ENCODE measurements around the gene RBBP8NL. TPM values are rescaled to one million over a fixed set of nuclear protein-coding genes. Genes with fewer than 3 reads are reported as not detected.
"Not testable (repeated sequence)": the region's sequence is repeated elsewhere in the genome, so short reads cannot be mapped to it uniquely, and the experiment has no call there.

Gene RBBP8NL
- total RNA-seq, 2 donors from 2014 or later, result not detected

DNA sequence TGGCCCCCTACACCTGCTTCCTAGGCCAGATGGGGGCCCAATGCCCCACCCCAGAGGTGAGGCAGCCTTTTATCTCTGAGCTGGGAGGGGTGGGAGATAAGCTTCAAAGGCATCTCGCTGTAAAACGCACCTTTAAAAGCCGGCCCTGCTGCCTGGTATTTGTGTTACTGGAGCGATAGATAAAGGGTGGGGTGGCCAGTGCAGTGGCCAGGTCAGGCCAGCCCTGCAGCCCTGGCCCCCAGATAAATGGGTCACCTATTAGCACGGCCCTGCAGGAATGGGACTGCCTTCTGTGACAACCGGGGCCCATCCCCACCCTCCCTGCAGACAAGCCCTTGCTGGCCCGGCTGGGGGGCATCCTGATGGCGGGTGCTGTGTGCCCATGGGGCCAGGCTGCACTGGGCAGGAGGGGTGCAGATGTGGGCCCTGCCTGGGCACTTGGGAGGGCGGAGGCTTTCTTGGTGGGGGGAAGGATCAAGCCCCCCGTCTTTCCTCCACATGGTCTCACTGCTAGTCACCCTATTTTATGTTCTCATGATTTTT lies 3.0 kb upstream of the RBBP8NL start:
- TF ChIP-seq, protein P1, sequence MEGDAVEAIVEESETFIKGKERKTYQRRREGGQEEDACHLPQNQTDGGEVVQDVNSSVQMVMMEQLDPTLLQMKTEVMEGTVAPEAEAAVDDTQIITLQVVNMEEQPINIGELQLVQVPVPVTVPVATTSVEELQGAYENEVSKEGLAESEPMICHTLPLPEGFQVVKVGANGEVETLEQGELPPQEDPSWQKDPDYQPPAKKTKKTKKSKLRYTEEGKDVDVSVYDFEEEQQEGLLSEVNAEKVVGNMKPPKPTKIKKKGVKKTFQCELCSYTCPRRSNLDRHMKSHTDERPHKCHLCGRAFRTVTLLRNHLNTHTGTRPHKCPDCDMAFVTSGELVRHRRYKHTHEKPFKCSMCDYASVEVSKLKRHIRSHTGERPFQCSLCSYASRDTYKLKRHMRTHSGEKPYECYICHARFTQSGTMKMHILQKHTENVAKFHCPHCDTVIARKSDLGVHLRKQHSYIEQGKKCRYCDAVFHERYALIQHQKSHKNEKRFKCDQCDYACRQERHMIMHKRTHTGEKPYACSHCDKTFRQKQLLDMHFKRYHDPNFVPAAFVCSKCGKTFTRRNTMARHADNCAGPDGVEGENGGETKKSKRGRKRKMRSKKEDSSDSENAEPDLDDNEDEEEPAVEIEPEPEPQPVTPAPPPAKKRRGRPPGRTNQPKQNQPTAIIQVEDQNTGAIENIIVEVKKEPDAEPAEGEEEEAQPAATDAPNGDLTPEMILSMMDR (IDR thresholded peaks at IDR 0.05), result no peak
- H3K4me1 ChIP-seq, result peaks cover 0 to 22% of the 10 kb centered on the region in 2 donors
- H3K27ac ChIP-seq, result no peak overlapping the region
- no peak for DNase-seq (ENCODE audit: low spot score)
- no peaks in the 10 kb centered on the region for H3K9me3 ChIP-seq
- H3K36me3 ChIP-seq, result no peaks in the 10 kb centered on the region
- no peak overlapping the region for H3K4me3 ChIP-seq
- H3K27me3 ChIP-seq, result no peaks in the 10 kb centered on the region

DNA sequence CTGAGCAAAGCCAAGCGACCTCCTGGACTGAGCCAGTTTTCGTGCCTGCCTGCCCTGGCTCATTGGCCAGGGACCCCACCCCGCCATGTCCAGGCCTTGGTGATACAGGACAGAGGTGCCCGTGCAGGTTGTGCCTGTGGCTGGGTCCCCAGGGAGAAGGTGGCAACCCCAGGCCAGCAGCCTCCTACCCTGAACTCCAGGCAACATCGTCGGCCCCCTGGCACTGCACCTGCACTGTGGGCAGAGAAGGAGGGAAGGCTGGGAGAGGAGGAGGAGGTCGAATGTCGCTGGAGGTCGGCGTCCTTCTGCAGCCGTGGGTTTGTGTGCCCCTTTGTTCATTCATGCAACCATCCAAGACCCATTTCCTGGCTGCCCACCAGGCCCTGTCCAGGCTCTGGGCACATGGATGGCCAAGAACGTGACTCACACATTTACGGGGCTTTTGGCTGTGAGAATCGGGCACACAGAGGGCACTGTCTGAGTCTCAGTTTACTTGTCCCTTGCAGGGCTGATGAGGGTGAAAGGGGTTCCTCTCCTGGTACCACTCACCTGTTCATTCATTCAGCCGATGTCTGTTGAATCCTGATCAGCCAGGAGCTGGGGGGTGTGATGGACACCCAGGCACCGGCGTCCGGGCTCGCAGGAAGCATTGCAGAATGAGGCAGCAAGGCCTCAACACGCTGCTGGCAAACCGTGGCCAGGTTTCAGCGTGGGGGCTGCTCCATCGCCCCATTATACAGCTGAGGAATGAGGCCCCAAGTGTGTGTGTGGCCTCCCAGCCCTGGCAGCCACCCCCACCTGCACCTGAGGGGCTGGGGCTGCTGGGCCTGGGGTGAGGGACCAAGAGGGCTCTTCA lies 2.3 kb upstream of the RBBP8NL start:
- Histone ChIP-seq H3K9me3 (no peaks in the 10 kb centered on the region), H3K36me3 (no peaks in the 10 kb centered on the region), H3K27ac (no peak overlapping the region), H3K4me1 (peaks cover 0 to 17% of the 10 kb centered on the region in 2 donors), H3K27me3 (no peaks in the 10 kb centered on the region), H3K4me3 (no peak overlapping the region)
- DNase-seq (ENCODE audit: low spot score), result no peak
- TF ChIP-seq, protein P1 (IDR thresholded peaks at IDR 0.05), result no peak

DNA sequence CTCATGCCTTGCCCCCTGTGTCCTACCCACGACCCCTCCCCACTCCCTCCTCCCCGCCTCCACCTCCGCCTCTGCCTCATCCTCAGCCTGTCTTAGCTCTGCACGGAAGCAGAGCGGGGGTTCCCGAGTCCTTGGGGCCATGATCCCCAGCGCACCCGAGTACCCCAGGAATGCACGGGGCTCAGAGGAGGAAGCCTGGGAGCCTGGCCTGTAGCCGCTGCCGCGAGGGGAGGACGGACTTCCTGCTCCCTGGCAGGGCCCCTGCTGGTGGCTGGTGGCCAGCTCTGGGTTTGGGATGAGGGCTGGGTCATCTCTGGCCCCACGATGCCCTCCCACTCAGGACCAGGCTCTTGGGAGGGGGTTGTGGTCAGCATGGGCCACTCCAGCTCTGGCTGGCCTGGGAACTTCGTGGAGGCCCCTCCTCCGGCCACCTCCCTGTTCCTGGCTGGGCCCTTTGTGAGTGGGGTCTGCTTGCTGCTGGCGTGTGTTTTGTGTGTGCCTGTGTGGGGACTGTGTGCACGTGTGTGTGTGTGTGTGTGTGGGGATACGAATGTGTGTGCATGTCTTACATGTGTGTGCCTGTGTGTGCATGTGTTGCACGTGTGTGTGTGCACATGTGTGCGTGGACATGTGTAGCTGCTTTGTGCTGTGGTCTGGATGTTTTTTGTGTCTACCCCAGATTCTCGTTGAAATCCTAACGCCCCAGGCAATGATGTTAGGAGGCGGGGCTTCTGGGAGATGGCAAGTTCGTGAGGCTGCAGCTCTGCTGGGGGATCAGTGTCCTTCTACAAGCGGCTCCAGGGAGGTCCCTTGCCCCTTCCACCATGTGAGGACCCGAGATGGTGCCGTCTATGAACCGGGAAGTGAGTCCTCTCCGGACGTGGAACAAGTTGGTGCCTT lies 1.3 kb upstream of the RBBP8NL start:
- no peak overlapping the region for H3K4me3 ChIP-seq
- TF ChIP-seq, protein P1 (IDR thresholded peaks at IDR 0.05), result no peak
- H3K36me3 ChIP-seq, result no peaks in the 10 kb centered on the region
- no peak for DNase-seq (ENCODE audit: low spot score)
- no peaks in the 10 kb centered on the region for H3K27me3 ChIP-seq
- H3K9me3 ChIP-seq, result no peaks in the 10 kb centered on the region
- peaks cover 0 to 6% of the 10 kb centered on the region in 2 donors for H3K4me1 ChIP-seq
- no peak overlapping the region for H3K27ac ChIP-seq

DNA sequence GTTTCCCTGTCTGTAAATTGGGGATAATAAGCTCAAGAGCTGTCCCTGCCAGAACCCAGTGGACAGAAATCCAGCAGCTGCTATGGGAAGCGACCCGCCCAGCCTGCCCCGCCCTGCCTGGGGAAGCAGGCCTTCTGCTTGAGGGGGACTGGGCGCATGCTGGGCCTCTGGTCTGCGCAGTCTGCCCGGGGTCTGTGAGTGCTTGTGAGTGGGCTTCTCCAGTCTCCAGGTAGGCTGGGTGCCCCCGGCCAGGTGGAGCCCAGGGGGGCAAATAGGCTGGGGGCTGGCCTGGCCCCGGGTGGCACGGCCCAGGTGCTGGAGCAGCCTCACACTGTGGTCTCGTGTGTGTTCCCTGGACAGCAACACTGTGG lies 648 bp upstream of the RBBP8NL start:
- TF ChIP-seq, protein P1 (IDR thresholded peaks at IDR 0.05), result no peak
- H3K36me3 ChIP-seq, result no peaks in the 10 kb centered on the region
- DNase-seq (ENCODE audit: low spot score), result no peak
- H3K27me3 ChIP-seq, result no peaks in the 10 kb centered on the region
- no peaks in the 10 kb centered on the region for H3K4me1 ChIP-seq
- no peaks in the 10 kb centered on the region for H3K9me3 ChIP-seq
- no peak overlapping the region for H3K4me3 ChIP-seq
- H3K27ac ChIP-seq, result no peak overlapping the region

DNA sequence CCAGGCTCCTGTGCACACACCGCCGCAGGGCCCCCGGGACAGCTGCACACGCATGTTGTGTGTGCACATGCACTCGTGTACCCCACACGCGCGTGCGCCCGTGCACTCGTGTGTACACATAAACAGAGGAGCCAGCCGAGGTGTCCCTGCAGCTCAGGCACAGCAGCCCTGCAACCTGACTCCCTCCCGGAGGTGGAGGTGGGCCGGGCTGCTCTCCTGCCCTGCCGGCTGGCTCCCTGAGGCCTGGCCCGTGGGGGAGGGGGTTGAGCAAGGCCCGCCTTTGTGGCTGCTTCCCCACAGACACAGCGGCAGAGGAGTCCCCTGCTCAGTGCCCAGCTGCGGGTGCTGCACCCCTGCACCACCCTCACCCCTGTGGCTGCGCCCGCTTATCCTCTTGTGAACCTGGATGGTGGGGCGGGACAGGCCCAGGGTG lies 624 bp downstream of the RBBP8NL start:
- no peaks in the 10 kb centered on the region for H3K9me3 ChIP-seq
- no peaks in the 10 kb centered on the region for H3K4me1 ChIP-seq
- H3K27ac ChIP-seq, result no peak overlapping the region
- H3K27me3 ChIP-seq, result no peaks in the 10 kb centered on the region
- DNase-seq (ENCODE audit: low spot score), result no peak
- no peak overlapping the region for H3K4me3 ChIP-seq
- TF ChIP-seq, protein P1 (IDR thresholded peaks at IDR 0.05), result no peak
- H3K36me3 ChIP-seq, result no peaks in the 10 kb centered on the region

DNA sequence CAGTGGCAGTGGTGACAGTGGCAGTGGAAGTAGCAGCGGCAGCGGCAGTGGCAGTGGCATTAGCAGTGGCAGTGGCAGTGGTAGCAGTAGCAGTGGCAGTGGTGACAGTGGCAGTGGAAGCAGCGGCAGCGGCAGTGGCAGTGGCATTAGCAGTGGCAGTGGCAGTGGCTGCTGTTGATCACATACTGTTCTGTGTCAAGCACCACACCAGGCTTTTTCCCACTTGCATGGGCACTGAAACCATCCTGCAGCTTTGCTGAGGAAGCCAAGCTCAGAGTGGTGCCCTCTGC lies 1.3 kb downstream of the RBBP8NL start:
- not testable (repeated sequence) for H3K9me3 ChIP-seq; H3K4me1 ChIP-seq; H3K27ac ChIP-seq; DNase-seq (ENCODE audit: low spot score); H3K27me3 ChIP-seq; H3K36me3 ChIP-seq; H3K4me3 ChIP-seq
